A673 (cell line): ENCODE measurements around the gene PPP1R7. TPM values are rescaled to one million over a fixed set of nuclear protein-coding genes. Genes with fewer than 3 reads are reported as not detected.
A peak's percentile ranks its signal among the peaks of the same experiment; 100 is the strongest.

ENCODE experiments used
- BruUV-seq: library from RNA; stranded (reverse); fragments of 400-500 nt; replicated peaks from 2 replicates; lab custom pipeline; 2021; lab: Mats Ljungman, UMichigan
- CTCF ChIA-PET: fragments of 300-600 bp; sonication (Branson Sonifier 250); formaldehyde crosslinking; loops from one replicate; lab custom pipeline; 2022; ENCODE audit warnings: antibody characterized with exemption; lab: Charles Lee
- POLR2A ChIA-PET: fragments of 300-600 bp; sonication (Branson Sonifier 250); formaldehyde crosslinking; loops from one replicate; lab custom pipeline; 2022; ENCODE audit warnings: antibody characterized with exemption; ENCODE audit not compliant: low non-redundant PET; lab: Charles Lee
- DNase-seq: peaks from one replicate; pipeline ENCODE4 v3.0.0-alpha.2; 2015; ENCODE audit warnings: low spot score
- H3K27ac ChIP-seq: fragments of 200-600 bp; sonication (generic); 2 replicates; pipeline ENCODE4 v1.5.1; 2016; ENCODE audit warnings: mixed run types, low read depth, mild to moderate bottlenecking, mixed read lengths, antibody characterized with exemption, low read length; ENCODE audit not compliant: poor library complexity, severe bottlenecking
- H3K27me3 ChIP-seq: fragments of 200-600 bp; sonication (generic); replicated peaks from 2 replicates; pipeline ENCODE4 v1.6.1; 2017; ENCODE audit warnings: mixed run types, low read depth, mild to moderate bottlenecking, mixed read lengths, antibody characterized with exemption, low read length; ENCODE audit not compliant: insufficient read depth, poor library complexity
- H3K36me3 ChIP-seq: fragments of 200-600 bp; sonication (generic); 2 replicates; pipeline ENCODE4 v1.6.1; 2016; ENCODE audit warnings: mixed run types, mild to moderate bottlenecking, mixed read lengths, antibody characterized with exemption, low read length; ENCODE audit not compliant: insufficient read depth, poor library complexity, severe bottlenecking
- H3K4me1 ChIP-seq: fragments of 200-600 bp; sonication (generic); 2 replicates; pipeline ENCODE4 v1.6.1; 2017; ENCODE audit warnings: mixed run types, mild to moderate bottlenecking, mixed read lengths, antibody characterized with exemption, low read length; ENCODE audit not compliant: insufficient read depth, poor library complexity, severe bottlenecking
- H3K4me3 ChIP-seq: fragments of 200-600 bp; sonication (generic); 2 replicates; pipeline ENCODE4 v1.5.1; 2016; ENCODE audit warnings: low read depth, mixed run types, mild to moderate bottlenecking, mixed read lengths, low read length; ENCODE audit not compliant: poor library complexity, severe bottlenecking
- H3K9me3 ChIP-seq: fragments of 200-600 bp; sonication (generic); 2 replicates; pipeline ENCODE4 v1.6.1; 2016; ENCODE audit warnings: mixed run types, low read depth, mild to moderate bottlenecking, mixed read lengths, antibody characterized with exemption, low read length; ENCODE audit not compliant: poor library complexity, severe bottlenecking
- CTCF ChIP-seq: fragments of 300-800, 200-600 bp; sonication (generic); conservative IDR thresholded peaks from 2 replicates; pipeline ENCODE4 v1.5.1; 2017; ENCODE audit warnings: low read depth, mild to moderate bottlenecking, antibody characterized with exemption, low read length, moderate library complexity, mixed read lengths
- EZH2 ChIP-seq: fragments of 200-600 bp; sonication (generic); IDR thresholded peaks from 2 replicates; pipeline ENCODE4 v1.6.1; 2017; ENCODE audit warnings: borderline replicate concordance, low read depth, mild to moderate bottlenecking, mixed read lengths, antibody characterized with exemption, low read length; ENCODE audit not compliant: poor library complexity, severe bottlenecking
- intact Hi-C: fragments of 100-400 bp; cut with micrococcal nuclease; formaldehyde crosslinking; loops from one replicate; pipeline ENCODE4 v1.10.0; 2022; ENCODE audit not compliant: unreplicated experiment
- total RNA-seq: library from RNA; stranded (reverse); gene quantifications from 2 replicates; pipeline ENCODE4 v1.2.3, GENCODE V29; 2021

Gene PPP1R7
- total RNA-seq, 1 experiment from 2014 or later: 70.7 TPM

- POLR2A ChIA-PET: no interaction called here
- CTCF ChIA-PET: no interaction called here
These were observed 34.6 kb downstream of the PPP1R7 start for GRCh38 chr2:241184901-241185300.

GRCh38 chr2:241185961-241186360 lies 35.7 kb downstream of the PPP1R7 start:
- no peak for TF ChIP-seq EZH2
- no peak for TF ChIP-seq CTCF
- no peaks in the 10 kb centered on the region for H3K9me3 ChIP-seq
- intact Hi-C loops: no loop called here
- no peak overlapping the region for H3K27ac ChIP-seq
- H3K4me3 ChIP-seq: no peak overlapping the region
- no peak for DNase-seq
- H3K36me3 ChIP-seq: no peaks in the 10 kb centered on the region
- H3K4me1 ChIP-seq: no peaks in the 10 kb centered on the region
- ChIA-PET POLR2A (no interaction called here), CTCF (no interaction called here)
- BruUV-seq: no TSS peak
- no peaks in the 10 kb centered on the region for H3K27me3 ChIP-seq

More at GRCh38 chr2:241184901-241185300, 34.6 kb downstream of the PPP1R7 start:
- Histone ChIP-seq H3K27ac (no peak overlapping the region), H3K36me3 (no peaks in the 10 kb centered on the region), H3K4me1 (no peaks in the 10 kb centered on the region), H3K4me3 (no peak overlapping the region), H3K27me3 (no peaks in the 10 kb centered on the region), H3K9me3 (no peaks in the 10 kb centered on the region)
- DNase-seq: no peak
- TF ChIP-seq CTCF (no peak), EZH2 (no peak)
- intact Hi-C loops: no loop called here
- no TSS peak for BruUV-seq

GRCh38 chr2:241187101-241187917 lies 37.0 kb downstream of the PPP1R7 start:
- BruUV-seq: no TSS peak
- H3K36me3 ChIP-seq: no peaks in the 10 kb centered on the region
- DNase-seq: peak; percentile 21
- H3K27me3 ChIP-seq: no peaks in the 10 kb centered on the region
- H3K4me1 ChIP-seq: no peaks in the 10 kb centered on the region
- ChIA-PET POLR2A (no interaction called here), CTCF (no interaction called here)
- intact Hi-C loops: no loop called here
- TF ChIP-seq EZH2 (no peak), CTCF (no peak)
- H3K4me3 ChIP-seq: no peak overlapping the region
- no peaks in the 10 kb centered on the region for H3K9me3 ChIP-seq
- H3K27ac ChIP-seq: no peak overlapping the region
